ENCODE results near the gene SERPINE3.

The SERPINE3 gene

DNA sequence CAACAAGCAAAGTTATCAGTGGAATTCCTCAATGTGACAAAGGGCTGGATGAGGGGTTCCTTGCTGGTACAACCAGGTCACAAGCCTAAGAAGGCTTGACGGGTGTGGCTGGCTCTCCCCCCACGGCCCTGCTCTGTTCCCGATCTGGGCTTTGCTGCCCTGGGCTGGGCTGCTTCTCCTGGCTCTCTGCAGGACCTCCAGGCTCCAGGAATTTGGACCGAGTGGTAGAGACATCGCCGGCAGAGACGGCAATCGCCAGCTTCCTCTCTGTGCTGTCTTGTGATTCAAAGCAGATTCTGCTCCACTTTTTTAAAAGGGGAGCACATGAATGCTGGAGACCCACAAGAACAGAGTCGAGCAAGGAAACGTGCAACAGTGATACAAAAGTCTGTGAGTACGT lies at the start of gene SERPINE3:
Gene SERPINE3 (plus strand): TSS at position 338 of the 400 bp plus-strand sequence. CDS start 1,401 bp downstream, outside the sequence.
- DNase-seq (ENCODE audit: low spot score), result no peak

DNA sequence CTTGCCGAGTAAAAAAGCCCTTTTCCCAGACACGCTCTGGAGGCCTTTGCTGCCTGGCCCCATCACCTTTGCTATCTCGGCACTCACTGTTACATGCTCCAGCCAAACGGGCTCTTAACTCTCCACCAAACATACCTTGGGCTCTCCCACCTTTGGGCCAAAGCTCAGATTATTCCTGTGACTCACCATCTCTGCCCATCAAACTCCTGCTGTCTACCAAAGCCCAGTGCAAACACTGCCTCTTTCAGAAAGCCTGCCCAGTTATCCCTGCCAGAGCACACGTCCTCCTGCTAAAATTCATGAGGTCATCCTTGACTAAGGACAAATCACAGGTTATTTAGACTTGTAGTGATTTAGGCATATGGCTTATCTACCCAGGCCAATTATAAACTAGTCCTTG lies 48.1 kb upstream of the SERPINE3 start:
- peak; percentile 36 for DNase-seq (ENCODE audit: low spot score)

DNA sequence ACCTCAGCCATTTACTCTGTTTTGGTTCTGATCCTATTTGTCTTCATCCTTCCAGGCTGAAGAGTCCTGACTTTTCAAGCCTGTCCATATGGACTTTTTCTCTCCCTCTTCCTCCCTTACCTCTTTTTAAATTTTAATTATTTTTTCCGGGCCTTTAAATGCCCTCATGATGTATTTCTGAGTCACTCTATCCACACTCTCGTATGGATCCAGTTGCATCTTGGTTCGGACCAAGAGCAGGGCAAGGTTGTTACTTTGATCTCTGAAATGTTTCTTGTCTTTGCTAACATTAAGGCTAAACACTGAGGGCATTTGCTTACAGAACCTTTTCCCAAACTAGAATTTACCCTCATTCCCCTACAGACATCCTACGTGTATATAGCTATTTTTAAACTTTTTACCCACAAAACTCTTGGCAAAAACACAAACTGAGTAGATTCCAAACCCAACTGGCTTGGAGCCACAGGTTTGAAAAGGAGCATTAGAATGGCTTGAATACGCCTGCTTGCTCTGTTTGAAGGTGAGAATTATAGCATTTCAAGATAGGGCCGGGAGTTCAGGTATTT lies 47.4 kb upstream of the SERPINE3 start:
- no peak for DNase-seq (ENCODE audit: low spot score)

- no peak for DNase-seq (ENCODE audit: low spot score)
Measured at GRCh38 chr13:51297556-51297955, 41.9 kb upstream of the SERPINE3 start.

- DNase-seq (ENCODE audit: low spot score), result no peak
Measured at GRCh38 chr13:51298812-51299211, 40.7 kb upstream of the SERPINE3 start.

DNA sequence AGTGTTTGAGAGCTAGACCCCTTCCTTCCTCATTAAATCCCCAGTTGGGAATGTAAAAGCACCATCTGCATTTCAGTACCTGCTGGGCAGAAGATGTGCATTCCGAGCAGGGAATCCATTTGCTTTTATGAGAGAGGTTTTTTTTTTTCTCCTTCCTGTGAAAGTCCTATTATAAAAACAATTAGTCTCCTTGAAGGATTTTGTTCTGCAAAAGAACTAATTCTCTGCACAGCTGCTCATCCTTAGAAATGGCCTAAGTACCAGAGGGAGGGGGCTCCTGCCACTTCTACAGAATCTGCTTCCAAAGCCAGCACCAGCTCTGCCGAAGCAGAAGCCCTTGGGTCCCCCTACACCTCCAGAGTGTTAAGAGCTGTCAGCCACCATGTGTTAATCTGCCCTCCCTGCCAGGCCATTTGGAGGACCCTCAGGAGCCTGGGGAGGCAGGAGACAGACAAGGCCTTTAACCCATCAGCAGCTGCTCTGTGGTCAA lies 36.4 kb upstream of the SERPINE3 start:
- no peak for DNase-seq (ENCODE audit: low spot score)

GRCh38 chr13:51303882-51304281 lies 35.6 kb upstream of the SERPINE3 start:
- no peak for DNase-seq (ENCODE audit: low spot score)

DNA sequence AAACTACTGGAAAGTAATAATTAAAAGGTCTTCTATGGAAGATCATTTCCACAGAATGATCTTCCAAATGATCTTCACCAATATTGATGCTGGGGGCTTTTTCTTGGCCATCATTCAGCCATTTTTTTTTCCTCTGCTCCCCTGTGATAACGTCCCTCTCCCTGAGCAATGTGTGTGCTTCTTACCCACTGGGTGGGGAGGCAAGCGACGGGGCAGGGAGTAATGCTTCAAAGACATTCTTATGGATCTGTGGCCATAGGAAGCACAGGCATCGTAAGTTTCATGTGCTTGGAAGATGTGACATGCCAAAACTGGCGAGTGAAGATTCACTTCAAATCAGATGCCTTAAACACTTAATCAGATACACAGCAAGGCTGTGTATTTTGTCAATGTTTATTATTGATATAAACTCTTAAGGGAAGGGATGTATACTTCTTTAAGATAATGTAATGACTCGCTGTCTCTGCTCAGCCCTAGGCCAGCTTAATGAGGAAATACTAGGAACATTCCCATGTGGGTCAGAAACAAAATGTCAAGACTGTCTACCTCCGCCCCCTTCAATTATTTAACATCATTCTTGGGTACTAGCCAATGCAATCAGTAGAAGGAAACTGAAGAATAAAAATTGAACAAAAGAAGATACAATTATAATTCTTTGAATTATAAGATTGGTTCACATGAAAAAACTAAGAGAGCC lies 34.1 kb upstream of the SERPINE3 start:
- DNase-seq (ENCODE audit: low spot score), result no peak

DNA sequence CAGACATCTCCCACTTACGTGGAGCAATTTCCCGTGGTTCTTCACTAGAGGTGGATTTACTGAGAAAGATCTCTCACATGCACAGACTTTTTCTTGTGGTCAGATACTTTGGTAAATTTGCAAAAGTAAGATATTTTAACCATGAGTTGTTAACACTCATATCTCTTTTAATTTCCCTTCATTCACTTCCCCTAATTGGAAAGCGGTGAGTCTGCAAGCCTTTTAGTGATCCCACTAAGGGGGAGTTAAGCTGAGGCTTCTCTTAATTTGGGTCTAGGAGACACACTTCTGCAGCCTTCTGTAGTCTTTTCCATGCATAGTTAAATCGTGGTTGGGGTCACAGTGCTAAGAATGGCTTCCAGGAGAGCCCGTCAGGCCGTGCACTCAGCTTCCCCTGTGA lies 30.7 kb upstream of the SERPINE3 start:
- no peak for DNase-seq (ENCODE audit: low spot score)

DNA sequence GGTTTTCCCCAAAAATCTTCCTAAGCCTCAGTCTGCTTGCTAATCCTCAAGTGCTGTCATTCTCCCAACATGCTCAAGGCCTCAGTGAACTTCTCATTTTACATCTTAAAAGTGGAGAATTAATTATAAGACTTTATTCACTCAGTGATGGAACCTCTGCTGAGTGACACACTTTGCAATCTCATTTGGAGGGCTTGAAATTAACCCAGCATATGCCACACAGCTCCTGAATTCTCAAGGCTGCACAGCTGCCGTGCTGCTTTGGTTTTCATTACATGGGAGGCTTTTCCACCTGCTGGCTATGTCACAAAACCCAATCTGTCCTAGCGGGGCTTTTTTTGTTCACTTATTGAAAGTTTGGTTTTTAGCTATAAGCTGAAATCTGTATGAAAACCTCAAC lies 28.3 kb upstream of the SERPINE3 start:
- no peak for DNase-seq (ENCODE audit: low spot score)

DNA sequence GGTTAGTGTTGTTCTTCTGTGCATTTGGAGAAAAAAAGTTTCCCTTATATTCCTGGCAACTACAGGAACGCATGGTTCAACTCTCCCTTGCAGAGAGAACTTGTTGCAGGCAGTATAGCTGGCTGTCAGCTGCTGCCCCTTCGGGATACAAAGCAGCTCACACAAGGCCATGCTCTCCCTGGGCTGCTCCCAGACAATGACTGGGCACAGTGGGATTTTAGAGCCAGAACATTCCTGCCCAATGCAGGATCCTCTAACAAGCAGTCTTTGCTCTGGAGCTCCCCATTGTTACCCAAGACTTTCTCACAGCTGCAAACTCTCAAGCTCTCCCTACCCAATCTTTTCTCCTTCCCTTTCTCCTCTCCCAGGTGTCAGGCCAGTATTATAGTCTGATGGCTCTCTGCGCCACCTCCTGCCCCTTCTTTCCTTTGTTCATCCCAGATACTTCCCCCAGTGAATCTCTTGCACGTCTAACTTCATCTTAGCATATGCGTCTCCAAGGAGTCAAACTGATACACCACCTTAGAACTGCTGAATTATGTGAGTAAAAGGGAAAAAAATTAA lies 27.5 kb upstream of the SERPINE3 start:
- DNase-seq (ENCODE audit: low spot score), result no peak

DNA sequence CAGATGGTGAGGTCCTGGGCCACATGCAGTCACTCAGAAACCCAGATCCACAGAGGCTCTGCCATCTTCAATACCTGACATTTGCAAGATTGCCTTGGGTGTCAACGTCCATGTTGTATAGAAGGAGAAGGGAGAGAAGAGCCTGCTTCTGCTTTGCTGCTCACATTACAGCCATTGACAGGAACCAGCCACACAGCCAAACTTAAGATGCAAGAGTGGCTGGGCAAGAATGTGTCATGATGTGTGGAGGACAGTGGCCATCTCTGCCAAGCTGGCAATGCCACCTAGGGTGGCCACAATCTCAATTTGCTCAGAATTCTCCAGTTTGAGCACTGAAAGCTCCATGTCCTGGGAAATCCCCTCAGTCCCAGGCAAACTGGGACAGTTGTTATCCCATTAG lies 25.9 kb upstream of the SERPINE3 start:
- DNase-seq (ENCODE audit: low spot score), result no peak

- peak; percentile 79 for DNase-seq (ENCODE audit: low spot score)
Measured at GRCh38 chr13:51317262-51317661, 22.2 kb upstream of the SERPINE3 start.

GRCh38 chr13:51318015-51318414 lies 21.5 kb upstream of the SERPINE3 start:
- peak; percentile 4 for DNase-seq (ENCODE audit: low spot score)

GRCh38 chr13:51318876-51319275 lies 20.6 kb upstream of the SERPINE3 start:
- DNase-seq (ENCODE audit: low spot score), result no peak

DNA sequence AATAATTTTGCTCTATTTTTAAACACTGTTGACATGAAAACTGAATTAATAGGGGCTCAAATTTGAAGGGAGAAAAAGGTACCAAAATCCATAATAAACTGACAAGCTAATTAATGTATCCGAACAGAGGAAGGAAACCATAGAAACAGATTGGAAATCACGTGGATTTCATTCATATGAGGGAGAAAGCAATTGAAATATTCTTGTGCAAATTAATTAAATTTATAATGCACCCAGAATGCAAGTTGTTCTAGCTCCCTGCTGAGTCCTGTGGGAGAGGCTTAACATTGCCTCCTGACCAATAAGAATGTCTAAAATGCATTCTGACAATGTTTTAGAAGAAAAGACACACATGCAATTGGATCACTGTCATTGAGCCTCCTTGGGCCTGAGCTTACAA lies 17.7 kb upstream of the SERPINE3 start:
- DNase-seq (ENCODE audit: low spot score), result no peak

- DNase-seq (ENCODE audit: low spot score), result no peak
Measured at GRCh38 chr13:51322826-51323225, 16.7 kb upstream of the SERPINE3 start.

DNA sequence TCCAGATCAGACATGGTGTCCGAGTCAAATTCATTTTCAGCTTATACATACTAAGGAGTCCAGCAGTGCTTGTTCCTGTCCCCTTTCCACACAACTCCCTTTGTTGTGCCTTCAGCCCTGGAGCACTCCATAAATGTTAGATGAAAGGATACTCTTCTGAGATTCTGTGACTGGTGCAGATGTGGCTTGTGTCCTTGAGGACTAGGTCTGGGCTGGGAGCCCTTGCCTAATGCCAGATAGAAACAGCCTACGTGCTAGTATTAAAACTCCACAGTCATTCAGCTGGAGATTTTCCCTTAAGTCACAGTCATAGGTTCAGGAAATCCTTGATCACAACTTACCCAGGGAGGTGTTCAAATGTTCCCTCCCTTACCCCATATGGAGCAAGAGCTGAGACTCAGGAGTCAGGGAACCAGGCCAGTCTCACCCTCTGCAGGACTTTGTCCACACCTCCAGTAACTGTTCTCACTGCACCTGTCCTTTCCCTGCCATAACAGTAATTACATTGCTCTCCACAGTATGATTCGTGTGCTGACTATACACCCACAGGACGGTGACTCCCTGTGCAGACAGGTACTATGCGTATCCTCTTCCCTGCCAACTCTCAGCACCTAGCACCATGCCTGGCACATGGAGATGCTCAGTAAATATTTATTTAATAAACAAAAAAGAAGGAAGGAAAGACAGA lies 15.5 kb upstream of the SERPINE3 start:
- DNase-seq (ENCODE audit: low spot score), result peak; percentile 13

GRCh38 chr13:51324714-51325420 lies 14.6 kb upstream of the SERPINE3 start:
- DNase-seq (ENCODE audit: low spot score), result no peak

GRCh38 chr13:51325837-51326236 lies 13.7 kb upstream of the SERPINE3 start:
- DNase-seq (ENCODE audit: low spot score), result no peak

- DNase-seq (ENCODE audit: low spot score), result no peak
Measured at GRCh38 chr13:51326777-51327176, 12.7 kb upstream of the SERPINE3 start.

DNA sequence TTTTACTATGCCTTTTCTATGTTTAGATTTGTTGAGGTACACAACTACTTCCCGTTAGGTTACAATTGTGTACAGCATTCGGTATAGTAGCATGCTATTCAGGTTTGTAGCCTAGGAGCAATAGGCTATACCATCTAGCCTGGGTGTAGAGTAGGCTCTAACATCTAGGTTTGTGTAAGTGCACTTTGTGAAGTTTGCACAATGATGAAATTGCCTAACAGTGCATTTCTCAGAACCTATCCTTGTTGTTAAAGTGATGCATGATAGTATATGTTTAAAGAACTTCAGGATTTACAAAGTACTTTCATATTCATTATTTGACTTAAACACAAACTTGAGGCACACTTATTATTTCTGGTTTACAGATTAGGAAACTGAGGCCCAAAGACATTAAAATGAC lies 11.5 kb upstream of the SERPINE3 start:
- DNase-seq (ENCODE audit: low spot score), result no peak
